Erythroblast (primary cell): ENCODE data around the gene FAM110A.

Experiments
- GATA1 ChIP-seq: IDR thresholded peaks from 2 replicates; pipeline ENCODE4 v1.6.1; 2011; ENCODE audit warnings: low read depth, mild to moderate bottlenecking, control low read depth, low read length, moderate library complexity
- POLR2A ChIP-seq: IDR thresholded peaks from 2 replicates; pipeline ENCODE4 v1.6.1; 2011; ENCODE audit warnings: mild to moderate bottlenecking, low read length

GRCh38 chr20:840503-840857 lies 7.0 kb downstream of the FAM110A start:
- TF ChIP-seq POLR2A (no peak), GATA1 (no peak)
